Mucosa of stomach (tissue), 1 donor: ENCODE measurements around the gene LPCAT2.
"Not testable (repeated sequence)": the region's sequence is repeated elsewhere in the genome, so short reads cannot be mapped to it uniquely, and the experiment has no call there.

Experiments used
- H3K27me3 ChIP-seq: one replicate; pipeline ENCODE4 v1.7.0; 2013; ENCODE audit warnings: mild to moderate bottlenecking, low read length; ENCODE audit not compliant: control insufficient read depth, insufficient read depth
- H3K36me3 ChIP-seq: one replicate; pipeline ENCODE4 v1.7.0; 2013; ENCODE audit warnings: low read length; ENCODE audit not compliant: control insufficient read depth, insufficient read depth
- H3K4me1 ChIP-seq: one replicate; pipeline ENCODE4 v1.7.0; 2013; ENCODE audit warnings: mild to moderate bottlenecking, low read length; ENCODE audit not compliant: control insufficient read depth, insufficient read depth
- H3K4me3 ChIP-seq: one replicate; pipeline ENCODE4 v1.7.0; 2013; ENCODE audit warnings: low read length
- H3K9ac ChIP-seq: one replicate; pipeline ENCODE4 v1.7.0; 2013; ENCODE audit warnings: mild to moderate bottlenecking, low read length, moderate library complexity
- H3K9me3 ChIP-seq: one replicate; pipeline ENCODE4 v1.7.0; 2013; ENCODE audit warnings: mild to moderate bottlenecking, low read length, moderate library complexity; ENCODE audit not compliant: control insufficient read depth
- donor health status: Pancreatic carcinoma.

Gene LPCAT2

DNA sequence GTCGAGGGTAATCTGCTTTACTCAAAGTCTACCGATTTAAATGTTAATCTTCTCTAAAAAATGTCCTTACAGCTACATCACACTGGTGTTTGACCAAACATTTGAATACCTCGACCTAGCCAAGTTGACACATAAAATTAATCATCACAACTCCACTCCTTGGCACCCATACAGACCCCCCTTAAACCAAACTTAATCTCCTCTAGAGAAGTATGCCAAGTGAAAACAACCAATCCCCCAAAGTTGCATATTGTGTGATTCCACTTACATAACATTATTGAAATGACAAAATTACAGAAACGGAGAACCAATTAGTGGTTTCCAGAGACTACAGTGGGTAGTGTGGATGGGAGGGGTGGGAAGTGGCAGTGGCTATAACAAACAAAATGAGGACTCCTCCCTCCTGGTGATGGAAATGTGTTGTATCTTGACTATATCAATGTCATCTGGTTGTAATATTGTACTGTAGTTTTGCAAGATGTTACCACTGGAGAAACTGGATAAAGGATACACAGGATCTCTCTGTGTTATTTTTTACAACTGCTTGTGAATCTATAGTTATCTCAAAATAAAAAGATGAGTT lies 97.0 kb downstream of the LPCAT2 start:
- Histone ChIP-seq H3K27me3 (no peaks in the 10 kb centered on the region), H3K4me1 (no peaks in the 10 kb centered on the region), H3K9ac (no peak overlapping the region), H3K4me3 (no peak overlapping the region), H3K36me3 (no peaks in the 10 kb centered on the region), H3K9me3 (no peaks in the 10 kb centered on the region)

DNA sequence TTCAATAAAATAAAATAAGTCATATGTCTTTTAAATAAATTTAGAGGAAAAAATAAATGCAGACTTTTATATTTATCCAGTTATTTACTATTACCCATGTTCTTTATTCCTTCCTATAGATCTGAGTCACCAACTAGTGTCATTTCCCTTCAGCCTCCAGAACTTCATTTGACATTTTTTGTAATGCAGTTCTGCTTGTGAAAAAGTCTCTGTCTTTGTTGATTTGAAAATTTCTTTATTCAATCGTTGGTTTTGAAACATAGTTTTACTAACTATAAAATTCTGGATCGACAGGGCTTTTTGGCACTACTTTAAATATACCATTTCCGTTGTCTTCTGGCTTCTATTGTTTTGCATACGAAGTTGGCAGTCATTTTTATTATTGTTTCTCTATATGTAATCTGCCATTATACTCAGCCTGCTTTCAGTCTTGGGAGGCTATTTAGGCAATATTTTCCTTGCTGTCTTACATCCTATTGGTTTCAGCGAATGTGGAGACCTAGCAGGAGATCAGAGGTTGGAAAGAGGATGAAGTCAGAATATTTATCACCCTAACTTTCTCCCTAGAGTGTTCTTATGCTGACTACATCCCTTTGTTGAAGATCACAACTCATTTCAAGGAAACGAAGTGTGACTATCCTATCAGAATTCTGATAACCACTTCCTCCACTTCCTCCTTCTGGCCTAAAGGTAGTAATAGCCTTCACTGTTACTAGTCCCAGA lies 104.9 kb downstream of the LPCAT2 start:
- H3K4me1 ChIP-seq, result no peaks in the 10 kb centered on the region
- H3K27me3 ChIP-seq, result no peaks in the 10 kb centered on the region
- no peak overlapping the region for H3K9ac ChIP-seq
- no peaks in the 10 kb centered on the region for H3K36me3 ChIP-seq
- no peaks in the 10 kb centered on the region for H3K9me3 ChIP-seq
- H3K4me3 ChIP-seq, result no peak overlapping the region

GRCh38 chr16:55615071-55615470 lies 106.2 kb downstream of the LPCAT2 start:
- no peaks in the 10 kb centered on the region for H3K27me3 ChIP-seq
- no peaks in the 10 kb centered on the region for H3K4me1 ChIP-seq
- H3K36me3 ChIP-seq, result no peaks in the 10 kb centered on the region
- H3K9ac ChIP-seq, result no peak overlapping the region
- no peak overlapping the region for H3K4me3 ChIP-seq
- no peaks in the 10 kb centered on the region for H3K9me3 ChIP-seq

GRCh38 chr16:55615670-55616069 lies 106.8 kb downstream of the LPCAT2 start:
- H3K4me3 ChIP-seq, H3K27me3 ChIP-seq, H3K9me3 ChIP-seq, H3K36me3 ChIP-seq, H3K4me1 ChIP-seq, H3K9ac ChIP-seq: not testable (repeated sequence)

DNA sequence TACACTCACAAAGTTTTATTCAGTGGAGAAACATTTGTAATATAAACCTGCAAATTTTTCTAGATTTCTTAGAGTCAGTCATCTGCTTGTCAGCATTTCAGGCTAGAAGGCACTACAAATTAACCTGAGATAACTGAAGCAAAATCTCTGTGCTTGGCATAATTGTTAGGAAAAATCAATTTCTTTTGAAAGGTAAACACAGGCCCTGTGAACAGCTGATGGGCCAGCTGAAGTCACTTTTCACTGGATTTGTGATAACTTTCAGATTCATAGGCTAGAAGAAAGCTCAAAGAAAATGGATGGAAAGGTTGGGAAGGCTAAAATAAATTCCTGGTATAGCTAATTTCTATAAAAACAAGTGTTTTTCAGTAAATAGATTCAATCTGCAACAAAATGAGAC lies 112.9 kb downstream of the LPCAT2 start:
- Histone ChIP-seq H3K36me3 (no peaks in the 10 kb centered on the region), H3K27me3 (no peaks in the 10 kb centered on the region), H3K9ac (no peak overlapping the region), H3K9me3 (no peaks in the 10 kb centered on the region), H3K4me1 (no peaks in the 10 kb centered on the region), H3K4me3 (no peak overlapping the region)

DNA sequence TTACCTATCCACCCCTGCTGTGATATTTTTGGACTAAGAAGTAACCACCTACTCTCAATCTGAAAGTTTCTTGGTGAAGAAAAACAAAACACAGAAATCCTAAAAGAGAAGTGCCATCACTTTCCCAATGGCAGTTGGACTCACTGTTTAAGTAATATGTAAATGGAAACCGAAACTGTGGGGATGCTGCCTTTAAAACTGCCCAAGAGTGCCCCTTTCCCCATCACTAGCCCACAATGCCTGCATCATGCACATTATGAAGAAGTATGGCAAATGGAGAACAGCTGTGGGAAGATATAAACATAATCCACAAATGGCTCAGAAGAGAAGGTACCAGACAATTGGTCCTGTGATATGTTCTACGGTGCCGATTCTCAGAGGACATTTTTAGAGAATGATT lies 113.4 kb downstream of the LPCAT2 start:
- H3K4me1 ChIP-seq, result no peaks in the 10 kb centered on the region
- H3K36me3 ChIP-seq, result no peaks in the 10 kb centered on the region
- no peaks in the 10 kb centered on the region for H3K27me3 ChIP-seq
- no peak overlapping the region for H3K9ac ChIP-seq
- H3K9me3 ChIP-seq, result no peaks in the 10 kb centered on the region
- H3K4me3 ChIP-seq, result no peak overlapping the region

DNA sequence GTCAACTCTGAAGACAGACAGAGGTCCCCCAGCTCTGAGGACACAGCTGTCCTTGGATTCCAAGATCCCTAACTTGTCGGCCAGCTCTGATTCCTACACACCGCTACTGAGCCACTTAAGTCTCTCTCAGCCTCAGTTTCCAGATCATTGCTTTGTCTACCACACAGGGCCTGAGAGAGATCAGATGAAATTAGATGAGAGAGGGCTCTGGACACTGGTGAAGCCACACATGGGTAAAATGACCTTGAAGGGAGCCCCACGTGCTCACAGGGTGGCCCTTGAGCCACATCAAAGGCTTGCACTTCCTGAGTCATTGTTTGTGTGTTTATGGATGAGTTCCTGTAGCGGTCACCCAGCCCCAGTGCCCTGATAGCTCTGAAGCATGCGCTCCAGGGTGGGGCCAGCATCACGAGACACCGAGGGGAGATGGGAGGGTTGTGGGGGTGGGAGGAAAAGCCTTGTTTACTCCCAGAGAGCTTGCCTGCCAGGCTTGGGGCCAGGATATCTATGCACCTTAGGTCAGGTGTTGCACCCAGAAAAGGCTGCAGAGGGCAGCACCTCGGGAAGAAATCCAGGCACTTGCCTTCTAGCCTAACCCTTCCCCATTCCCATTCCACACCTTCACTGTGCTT lies 114.2 kb downstream of the LPCAT2 start:
- Histone ChIP-seq H3K9ac (no peak overlapping the region), H3K36me3 (no peaks in the 10 kb centered on the region), H3K4me3 (no peak overlapping the region), H3K27me3 (no peaks in the 10 kb centered on the region), H3K4me1 (no peaks in the 10 kb centered on the region), H3K9me3 (no peaks in the 10 kb centered on the region)

DNA sequence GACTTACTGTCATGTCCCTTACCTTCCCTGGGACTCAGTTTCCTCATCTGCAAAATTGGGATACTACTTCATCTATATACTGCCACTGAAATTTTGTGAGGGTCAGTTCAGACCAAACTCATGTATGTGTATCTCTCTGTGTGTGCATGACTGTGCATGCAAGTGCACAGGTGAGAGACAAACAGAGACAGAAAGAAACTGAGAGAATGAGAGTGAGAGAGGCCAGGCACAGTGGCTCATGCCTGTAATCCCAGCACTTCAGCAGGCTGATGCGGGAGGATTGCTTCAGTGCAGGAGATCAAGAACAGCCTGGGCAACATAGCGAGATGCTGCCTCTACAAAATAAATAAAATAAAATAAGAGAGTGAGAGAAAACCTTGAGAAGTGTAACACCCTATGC lies 114.8 kb downstream of the LPCAT2 start:
- Histone ChIP-seq H3K36me3 (no peaks in the 10 kb centered on the region), H3K4me1 (no peaks in the 10 kb centered on the region), H3K4me3 (no peak overlapping the region), H3K9ac (no peak overlapping the region), H3K27me3 (no peaks in the 10 kb centered on the region), H3K9me3 (no peaks in the 10 kb centered on the region)

DNA sequence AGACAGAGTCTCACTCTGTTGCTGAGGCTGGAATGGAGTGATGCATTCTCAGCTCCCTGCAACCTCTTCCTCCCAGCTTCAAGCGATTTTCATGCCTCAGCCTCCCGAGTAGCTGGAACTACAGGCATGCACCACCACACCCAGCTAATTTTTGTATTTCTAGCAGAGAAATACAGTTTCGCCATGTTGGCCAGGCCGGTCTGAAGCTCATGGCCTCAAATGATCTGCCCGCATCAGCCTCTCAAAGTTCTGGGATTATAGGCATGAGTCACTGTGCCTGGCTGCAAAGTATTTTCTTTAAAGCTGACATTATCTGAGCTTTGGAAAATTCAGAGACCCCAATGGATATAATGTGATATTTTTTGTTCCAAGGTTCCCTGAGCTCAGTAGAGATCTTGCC lies 115.8 kb downstream of the LPCAT2 start:
- no peaks in the 10 kb centered on the region for H3K27me3 ChIP-seq
- H3K4me3 ChIP-seq, result no peak overlapping the region
- no peaks in the 10 kb centered on the region for H3K4me1 ChIP-seq
- H3K9me3 ChIP-seq, result no peaks in the 10 kb centered on the region
- H3K36me3 ChIP-seq, result no peaks in the 10 kb centered on the region
- no peak overlapping the region for H3K9ac ChIP-seq

- H3K36me3 ChIP-seq, result no peaks in the 10 kb centered on the region
- H3K4me1 ChIP-seq, result no peaks in the 10 kb centered on the region
- H3K4me3 ChIP-seq, result no peak overlapping the region
- H3K27me3 ChIP-seq, result no peaks in the 10 kb centered on the region
- H3K9me3 ChIP-seq, result no peaks in the 10 kb centered on the region
- H3K9ac ChIP-seq, result no peak overlapping the region
Observed at GRCh38 chr16:55625843-55626242, 117.0 kb downstream of the LPCAT2 start.

DNA sequence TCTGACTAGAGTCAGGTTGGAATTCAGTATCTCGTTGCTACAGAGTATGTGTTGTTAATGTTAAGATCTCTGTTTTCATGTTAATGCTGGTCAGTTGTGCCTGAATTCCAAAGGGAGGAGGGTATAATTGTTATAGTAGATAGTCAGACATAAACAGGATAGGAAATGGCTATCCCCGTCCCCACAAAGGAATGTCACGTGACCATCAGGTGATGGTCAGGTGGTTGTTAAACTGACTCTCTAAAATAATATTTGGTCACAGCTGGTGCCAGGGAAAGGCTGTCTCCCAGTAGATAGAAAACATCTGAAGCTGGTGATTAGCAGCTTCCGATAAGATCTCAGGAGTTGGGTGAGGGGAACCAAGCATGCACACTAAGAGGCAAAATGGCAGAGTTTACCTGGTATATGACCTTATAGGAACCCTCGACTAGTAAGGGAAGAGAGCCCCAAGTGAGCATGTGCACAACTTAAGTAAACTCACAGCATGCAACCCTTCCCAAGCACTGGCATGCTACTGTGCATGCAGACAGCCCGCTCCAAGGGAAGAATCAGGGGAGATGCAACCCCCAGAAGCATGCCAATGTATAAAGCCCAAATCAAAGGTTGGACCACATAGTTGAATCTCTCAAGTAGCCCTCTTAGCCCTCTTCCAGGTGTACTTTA lies 119.6 kb downstream of the LPCAT2 start:
- no peaks in the 10 kb centered on the region for H3K4me1 ChIP-seq
- no peaks in the 10 kb centered on the region for H3K36me3 ChIP-seq
- no peaks in the 10 kb centered on the region for H3K9me3 ChIP-seq
- no peaks in the 10 kb centered on the region for H3K27me3 ChIP-seq
- no peak overlapping the region for H3K9ac ChIP-seq
- no peak overlapping the region for H3K4me3 ChIP-seq

DNA sequence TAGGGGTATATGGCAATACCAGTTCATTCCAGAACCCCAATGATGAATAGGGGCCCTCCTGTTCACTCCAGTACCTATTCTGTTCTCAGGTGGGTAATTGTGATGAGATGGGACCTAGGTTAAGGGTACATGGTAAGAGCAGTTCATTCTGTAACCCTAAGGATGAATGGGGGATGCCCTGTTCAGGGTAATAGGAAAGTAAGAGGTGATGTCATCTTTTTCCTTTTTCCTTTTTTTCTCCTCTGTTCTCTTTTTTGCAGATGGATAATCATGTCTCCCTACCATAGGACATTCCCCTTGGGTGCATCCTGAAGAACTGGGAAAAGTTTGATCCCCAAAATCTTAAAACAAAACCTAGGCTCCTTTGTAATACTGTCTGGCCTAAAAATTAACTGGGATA lies 121.9 kb downstream of the LPCAT2 start:
- H3K9me3 ChIP-seq, result no peaks in the 10 kb centered on the region
- H3K4me1 ChIP-seq, result no peaks in the 10 kb centered on the region
- no peaks in the 10 kb centered on the region for H3K27me3 ChIP-seq
- no peaks in the 10 kb centered on the region for H3K36me3 ChIP-seq
- H3K9ac ChIP-seq, result no peak overlapping the region
- no peak overlapping the region for H3K4me3 ChIP-seq
